HCT116 (cell line): ENCODE data around the gene RTL10. TPM values are rescaled to one million over a fixed set of nuclear protein-coding genes. Genes with fewer than 3 reads are reported as not detected.

Source experiments
- ATAC-seq: fragments of 200-7000 bp; cut with Tn5 transposase; 2 replicates; pipeline ENCODE4 v1.9.1; 2020; ENCODE audit warnings: mild to moderate bottlenecking, moderate library complexity
- BruUV-seq: library from RNA; stranded (reverse); fragments of 400-500 nt; replicated peaks from 2 replicates; lab custom pipeline; 2021; lab: Mats Ljungman, UMichigan
- CTCF ChIA-PET: fragments of 300-600 bp; sonication (Branson Sonifier 250); formaldehyde crosslinking; loops from one replicate; lab custom pipeline; 2021; ENCODE audit warnings: antibody characterized with exemption; lab: Charles Lee
- POLR2A ChIA-PET: fragments of 300-600, 350-600 bp; sonication (Branson Sonifier 250); formaldehyde crosslinking; loops from one replicate; lab custom pipeline; 2021; ENCODE audit warnings: antibody characterized with exemption; lab: Charles Lee
- RAD21 ChIA-PET, 2 experiments: fragments of 300-600 bp; sonication (Branson Sonifier 250); formaldehyde crosslinking; loops; one replicate each; lab custom pipeline; 2023; ENCODE audit warnings: low total read pairs in 2 of 2; ENCODE audit not compliant: uncharacterized antibody in 2 of 2, unreplicated experiment in 2 of 2, low non-redundant PET in 1 of 2; lab: Charles Lee
- DNase-seq: peaks from one replicate; pipeline ENCODE4 v3.0.0-alpha.2; 2010; ENCODE audit warnings: low read depth, low spot score
- H2AFZ ChIP-seq: fragments of 200-600 bp; shearing (Covaris generic), sonication (generic); 2 replicates; pipeline ENCODE4 v1.6.1; 2017; ENCODE audit warnings: low read depth, mixed run types, mixed read lengths, antibody characterized with exemption, low read length; ENCODE audit not compliant: poor library complexity, severe bottlenecking
- H3K27ac ChIP-seq: 2 replicates; pipeline ENCODE4 v1.5.1; 2012; ENCODE audit warnings: low read depth, low read length
- H3K27me3 ChIP-seq: fragments of 200-600 bp; sonication (generic); 2 replicates; pipeline ENCODE4 v1.6.1; 2016; ENCODE audit warnings: mixed run types, low read length, mixed read lengths; ENCODE audit not compliant: insufficient read depth
- H3K36me3 ChIP-seq, 2 experiments: fragments of 200-500 bp in 1 of 2; fragments of 200-600 bp in 1 of 2; sonication (Bioruptor generic) in 1 of 2; sonication (generic) in 1 of 2; 2 replicates each; pipeline versions ENCODE4 v1.5.1 to v1.6.1; 2014 to 2016; ENCODE audit warnings: low read length in 2 of 2, inconsistent platforms in 1 of 2, mixed read lengths in 1 of 2, mixed run types in 1 of 2; ENCODE audit not compliant: insufficient read depth in 2 of 2, control insufficient read depth in 1 of 2
- H3K4me1 ChIP-seq, 2 experiments: fragments of 200-600 bp in 1 of 2; sonication (generic) in 1 of 2; 2 replicates each; pipeline versions ENCODE4 v1.5.1 to v1.6.1; 2012 to 2017; ENCODE audit warnings: low read length in 2 of 2, inconsistent platforms in 1 of 2, mild to moderate bottlenecking in 1 of 2, mixed read lengths in 1 of 2, mixed run types in 1 of 2, moderate library complexity in 1 of 2; ENCODE audit not compliant: insufficient read depth in 2 of 2, control insufficient read depth in 1 of 2
- H3K4me2 ChIP-seq: fragments of 200-600 bp; sonication (generic); 2 replicates; pipeline ENCODE4 v1.6.1; 2017; ENCODE audit warnings: mixed run types, low read length, mixed read lengths
- H3K4me3 ChIP-seq, 2 experiments: fragments of 200-600 bp in 1 of 2; sonication (generic) in 1 of 2; replicated peaks in 1 of 2; 2 replicates each; pipeline ENCODE4 v1.5.1; 2011 to 2016; ENCODE audit warnings: low read length in 2 of 2, control low read depth in 1 of 2, low read depth in 1 of 2, mild to moderate bottlenecking in 1 of 2, mixed read lengths in 1 of 2, mixed run types in 1 of 2
- H3K79me2 ChIP-seq: fragments of 200-600 bp; sonication (generic); 2 replicates; pipeline ENCODE4 v1.6.1; 2017; ENCODE audit warnings: mild to moderate bottlenecking, mixed run types, low read length, moderate library complexity, mixed read lengths; ENCODE audit not compliant: insufficient read depth
- H3K9ac ChIP-seq: fragments of 200-600 bp; sonication (generic); 2 replicates; pipeline ENCODE4 v1.6.1; 2016; ENCODE audit warnings: low read length, mixed read lengths
- H3K9me2 ChIP-seq: fragments of 200-600 bp; sonication (generic), shearing (Covaris generic); 2 replicates; pipeline ENCODE4 v1.6.1; 2017; ENCODE audit warnings: mixed run types, mild to moderate bottlenecking, moderate library complexity; ENCODE audit not compliant: insufficient read depth
- H3K9me3 ChIP-seq, 2 experiments: fragments of 200-500 bp in 1 of 2; fragments of 200-600 bp in 1 of 2; sonication (Bioruptor generic) in 1 of 2; sonication (generic) in 1 of 2; 2 replicates each; pipeline ENCODE4 v1.6.1; 2014 to 2017; ENCODE audit warnings: low read length in 2 of 2, mixed read lengths in 2 of 2, inconsistent platforms in 1 of 2, low read depth in 1 of 2, mild to moderate bottlenecking in 1 of 2, mixed run types in 1 of 2, moderate library complexity in 1 of 2; ENCODE audit not compliant: control insufficient read depth in 1 of 2, insufficient read depth in 1 of 2
- H4K20me1 ChIP-seq: fragments of 200-600 bp; sonication (generic), shearing (Covaris generic); 2 replicates; pipeline ENCODE4 v1.6.1; 2017; ENCODE audit warnings: mixed run types, mild to moderate bottlenecking, moderate library complexity; ENCODE audit not compliant: insufficient read depth
- CBX3 ChIP-seq: IDR thresholded peaks from 2 replicates; pipeline ENCODE4 v1.6.1; 2012; ENCODE audit warnings: low read depth
- CEBPB ChIP-seq: IDR thresholded peaks from 2 replicates; pipeline ENCODE4 v1.6.1; 2012; ENCODE audit warnings: low read depth
- ELF1 ChIP-seq: IDR thresholded peaks from 2 replicates; pipeline ENCODE4 v1.6.1; 2012; ENCODE audit warnings: low read depth, borderline replicate concordance
- EZH2 ChIP-seq: fragments of 200-600 bp; sonication (generic); IDR thresholded peaks from 2 replicates; pipeline ENCODE4 v1.6.1; 2017; ENCODE audit warnings: antibody characterized with exemption, mixed run types
- JUND ChIP-seq: IDR thresholded peaks from 2 replicates; pipeline ENCODE4 v1.6.1; 2012
- RAD21 ChIP-seq: IDR thresholded peaks from 2 replicates; pipeline ENCODE4 v1.6.1; 2012; ENCODE audit warnings: low read depth, mild to moderate bottlenecking
- SIN3A ChIP-seq: IDR thresholded peaks from 2 replicates; pipeline ENCODE4 v1.6.1; 2012; ENCODE audit warnings: low read depth
- SRF ChIP-seq: IDR thresholded peaks from 2 replicates; pipeline ENCODE4 v1.6.1; 2012; ENCODE audit warnings: low read depth
- ZNF274 ChIP-seq: fragments of 200-500 bp; sonication (Bioruptor generic); IDR thresholded peaks from 2 replicates; pipeline ENCODE4 v1.6.1; 2014; ENCODE audit warnings: mild to moderate bottlenecking, low read depth, low read length, inconsistent platforms
- intact Hi-C: fragments of 100-400 bp; cut with micrococcal nuclease; formaldehyde crosslinking; loops from 2 replicates; pipeline ENCODE4 v1.10.0; 2022
- total RNA-seq: library from RNA; stranded (reverse); gene quantifications from one replicate; pipeline ENCODE4 v1.2.1, GENCODE V29; 2021; ENCODE audit not compliant: unreplicated experiment
- TF ChIP-seq, protein P1 (sequence below), 3 experiments: fragments of 200-600 bp in 1 of 3; sonication (generic) in 1 of 3; IDR thresholded peaks in 2 of 3; conservative IDR thresholded peaks in 1 of 3; 2 replicates each; pipeline ENCODE4 v1.5.1; 2012 to 2017; ENCODE audit warnings: low read depth in 2 of 3, low read length in 2 of 3, antibody characterized with exemption in 1 of 3, borderline replicate concordance in 1 of 3, control low read depth in 1 of 3, mild to moderate bottlenecking in 1 of 3, mixed read lengths in 1 of 3, mixed run types in 1 of 3, moderate library complexity in 1 of 3; ENCODE audit not compliant: insufficient read depth in 1 of 3
- TF ChIP-seq, protein P2 (sequence below): IDR thresholded peaks from 2 replicates; pipeline ENCODE4 v1.6.1; 2012; ENCODE audit warnings: low read depth

RTL10 gene
- total RNA-seq, 1 experiment from 2014 or later: 24.6 TPM

DNA sequence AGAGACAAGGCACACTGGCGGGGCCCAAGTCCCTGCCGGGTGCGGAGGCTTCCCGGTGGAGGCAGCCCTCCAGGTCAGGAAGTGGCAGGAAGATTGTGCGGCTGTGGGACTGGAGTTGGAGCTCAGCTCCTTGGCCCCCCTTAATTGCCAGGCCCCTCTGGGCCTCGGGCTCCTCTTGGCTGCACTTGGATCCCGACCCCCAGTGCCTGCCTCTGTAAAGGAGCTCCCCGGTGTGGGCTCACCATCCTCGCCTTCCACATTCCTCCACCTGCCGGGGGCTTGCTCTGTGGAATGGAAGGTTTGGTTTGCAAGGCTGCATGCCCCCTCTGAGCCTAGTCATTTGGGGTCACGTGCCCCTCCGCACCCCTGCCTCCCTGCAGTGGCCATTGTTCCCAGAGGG is 48.8 kb upstream of the RTL10 start:
- Histone ChIP-seq H3K27ac (no peak overlapping the region), H3K9me3 (no peaks in the 10 kb centered on the region), H3K4me3 (no peak overlapping the region), H4K20me1 (no peaks in the 10 kb centered on the region), H3K4me1 (no peaks in the 10 kb centered on the region), H2AFZ (no peak overlapping the region), H3K9ac (no peak overlapping the region), H3K36me3 (no peaks in the 10 kb centered on the region), H3K27me3 (no peaks in the 10 kb centered on the region)
- intact Hi-C loops: no loop called here
- ATAC-seq (no peak), DNase-seq (no peak)
- ChIA-PET CTCF (no interaction called here), RAD21 (interaction anchor here in 1 of 2 experiments (0.9 kb wide), 1 partner anchor 173 kb away, joined by 3 read pairs; no protein-coding TSS in a partner anchor), POLR2A (no interaction called here)
- no TSS peak for BruUV-seq
- TF ChIP-seq SIN3A (no peak), CBX3 (no peak), RAD21 (no peak), EZH2 (no peak), ELF1 (no peak), ZNF274 (no peak), JUND (no peak), SRF (no peak), CEBPB (no peak)
- TF ChIP-seq, protein P1, sequence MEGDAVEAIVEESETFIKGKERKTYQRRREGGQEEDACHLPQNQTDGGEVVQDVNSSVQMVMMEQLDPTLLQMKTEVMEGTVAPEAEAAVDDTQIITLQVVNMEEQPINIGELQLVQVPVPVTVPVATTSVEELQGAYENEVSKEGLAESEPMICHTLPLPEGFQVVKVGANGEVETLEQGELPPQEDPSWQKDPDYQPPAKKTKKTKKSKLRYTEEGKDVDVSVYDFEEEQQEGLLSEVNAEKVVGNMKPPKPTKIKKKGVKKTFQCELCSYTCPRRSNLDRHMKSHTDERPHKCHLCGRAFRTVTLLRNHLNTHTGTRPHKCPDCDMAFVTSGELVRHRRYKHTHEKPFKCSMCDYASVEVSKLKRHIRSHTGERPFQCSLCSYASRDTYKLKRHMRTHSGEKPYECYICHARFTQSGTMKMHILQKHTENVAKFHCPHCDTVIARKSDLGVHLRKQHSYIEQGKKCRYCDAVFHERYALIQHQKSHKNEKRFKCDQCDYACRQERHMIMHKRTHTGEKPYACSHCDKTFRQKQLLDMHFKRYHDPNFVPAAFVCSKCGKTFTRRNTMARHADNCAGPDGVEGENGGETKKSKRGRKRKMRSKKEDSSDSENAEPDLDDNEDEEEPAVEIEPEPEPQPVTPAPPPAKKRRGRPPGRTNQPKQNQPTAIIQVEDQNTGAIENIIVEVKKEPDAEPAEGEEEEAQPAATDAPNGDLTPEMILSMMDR (IDR thresholded peaks at IDR 0.05 in 2 of 3, conservative IDR thresholded peaks at IDR 0.05 in 1 of 3; ENCODE audit: borderline replicate concordance in 1 of 3, insufficient read depth in 1 of 3, low read depth in 2 of 3, low read length in 2 of 3): no peak
- TF ChIP-seq, protein P2, sequence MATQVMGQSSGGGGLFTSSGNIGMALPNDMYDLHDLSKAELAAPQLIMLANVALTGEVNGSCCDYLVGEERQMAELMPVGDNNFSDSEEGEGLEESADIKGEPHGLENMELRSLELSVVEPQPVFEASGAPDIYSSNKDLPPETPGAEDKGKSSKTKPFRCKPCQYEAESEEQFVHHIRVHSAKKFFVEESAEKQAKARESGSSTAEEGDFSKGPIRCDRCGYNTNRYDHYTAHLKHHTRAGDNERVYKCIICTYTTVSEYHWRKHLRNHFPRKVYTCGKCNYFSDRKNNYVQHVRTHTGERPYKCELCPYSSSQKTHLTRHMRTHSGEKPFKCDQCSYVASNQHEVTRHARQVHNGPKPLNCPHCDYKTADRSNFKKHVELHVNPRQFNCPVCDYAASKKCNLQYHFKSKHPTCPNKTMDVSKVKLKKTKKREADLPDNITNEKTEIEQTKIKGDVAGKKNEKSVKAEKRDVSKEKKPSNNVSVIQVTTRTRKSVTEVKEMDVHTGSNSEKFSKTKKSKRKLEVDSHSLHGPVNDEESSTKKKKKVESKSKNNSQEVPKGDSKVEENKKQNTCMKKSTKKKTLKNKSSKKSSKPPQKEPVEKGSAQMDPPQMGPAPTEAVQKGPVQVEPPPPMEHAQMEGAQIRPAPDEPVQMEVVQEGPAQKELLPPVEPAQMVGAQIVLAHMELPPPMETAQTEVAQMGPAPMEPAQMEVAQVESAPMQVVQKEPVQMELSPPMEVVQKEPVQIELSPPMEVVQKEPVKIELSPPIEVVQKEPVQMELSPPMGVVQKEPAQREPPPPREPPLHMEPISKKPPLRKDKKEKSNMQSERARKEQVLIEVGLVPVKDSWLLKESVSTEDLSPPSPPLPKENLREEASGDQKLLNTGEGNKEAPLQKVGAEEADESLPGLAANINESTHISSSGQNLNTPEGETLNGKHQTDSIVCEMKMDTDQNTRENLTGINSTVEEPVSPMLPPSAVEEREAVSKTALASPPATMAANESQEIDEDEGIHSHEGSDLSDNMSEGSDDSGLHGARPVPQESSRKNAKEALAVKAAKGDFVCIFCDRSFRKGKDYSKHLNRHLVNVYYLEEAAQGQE: no peak
- TF ChIP-seq, all 23 proteins: peak for 0
- Histone ChIP-seq H3K9me2 (no peaks in the 10 kb centered on the region), H3K79me2 (no peaks in the 10 kb centered on the region), H3K4me2 (no peak overlapping the region)
